HG03432 (cell line): Measurements from ENCODE around the gene INO80C.
A peak's percentile ranks its signal among the peaks of the same experiment; 100 is the strongest.

Experiments
- ATAC-seq: cut with Tn5 transposase; IDR thresholded peaks from one replicate; pipeline ENCODE4 v1.9.1; 2021; ENCODE audit warnings: mild to moderate bottlenecking, moderate library complexity; ENCODE audit not compliant: unreplicated experiment

The INO80C gene

GRCh38 chr18:35513181-35513936 is 15.6 kb upstream of the INO80C start:
- ATAC-seq: no peak

- ATAC-seq: no peak
Observed at GRCh38 chr18:35512761-35513160, 15.0 kb upstream of the INO80C start.

GRCh38 chr18:35511833-35512232 is 14.1 kb upstream of the INO80C start:
- ATAC-seq: peak; percentile 29

GRCh38 chr18:35511428-35511827 is 13.7 kb upstream of the INO80C start:
- peak; percentile 91 for ATAC-seq

GRCh38 chr18:35510076-35510651 is 12.4 kb upstream of the INO80C start:
- ATAC-seq: no peak

- no peak for ATAC-seq
Observed at GRCh38 chr18:35508746-35509338, 11.1 kb upstream of the INO80C start.

- ATAC-seq: no peak
Observed at GRCh38 chr18:35508030-35508429, 10.3 kb upstream of the INO80C start.

- ATAC-seq: no peak
Observed at GRCh38 chr18:35507623-35508022, 9.9 kb upstream of the INO80C start.

GRCh38 chr18:35507192-35507591 is 9.4 kb upstream of the INO80C start:
- ATAC-seq: no peak

- no peak for ATAC-seq
Observed at GRCh38 chr18:35506024-35506712, 8.4 kb upstream of the INO80C start.

- ATAC-seq: no peak
Observed at GRCh38 chr18:35504996-35505395, 7.2 kb upstream of the INO80C start.

GRCh38 chr18:35502052-35502451 is 4.3 kb upstream of the INO80C start:
- ATAC-seq: no peak

- ATAC-seq: no peak
Observed at GRCh38 chr18:35501369-35501768, 3.6 kb upstream of the INO80C start.

GRCh38 chr18:35500113-35500512 is 2.4 kb upstream of the INO80C start:
- ATAC-seq: no peak

GRCh38 chr18:35497027-35497369 is 762 bp downstream of the INO80C start:
- peak; percentile 12 for ATAC-seq

GRCh38 chr18:35495536-35496314 is 2.0 kb downstream of the INO80C start:
- no peak for ATAC-seq

- no peak for ATAC-seq
Observed at GRCh38 chr18:35494251-35495220, 3.2 kb downstream of the INO80C start.

- ATAC-seq: no peak
Observed at GRCh38 chr18:35491700-35492077, 6.1 kb downstream of the INO80C start.

- no peak for ATAC-seq
Observed at GRCh38 chr18:35490894-35491699, 6.7 kb downstream of the INO80C start.
